Measurements from ENCODE around the gene STRN4. TPM values are rescaled to one million over a fixed set of nuclear protein-coding genes. Genes with fewer than 3 reads are reported as not detected.
A peak's percentile ranks its signal among the peaks of the same experiment; 100 is the strongest.
"Not testable (repeated sequence)": the region's sequence is repeated elsewhere in the genome, so short reads cannot be mapped to it uniquely, and the experiment has no call there.

The STRN4 gene
- total RNA-seq, 1 experiment from 2014 or later: 29.9 TPM

- no peak for DNase-seq (ENCODE audit: low spot score)
Observed at GRCh38 chr19:46775642-46776258, 29.5 kb upstream of the STRN4 start.

DNA sequence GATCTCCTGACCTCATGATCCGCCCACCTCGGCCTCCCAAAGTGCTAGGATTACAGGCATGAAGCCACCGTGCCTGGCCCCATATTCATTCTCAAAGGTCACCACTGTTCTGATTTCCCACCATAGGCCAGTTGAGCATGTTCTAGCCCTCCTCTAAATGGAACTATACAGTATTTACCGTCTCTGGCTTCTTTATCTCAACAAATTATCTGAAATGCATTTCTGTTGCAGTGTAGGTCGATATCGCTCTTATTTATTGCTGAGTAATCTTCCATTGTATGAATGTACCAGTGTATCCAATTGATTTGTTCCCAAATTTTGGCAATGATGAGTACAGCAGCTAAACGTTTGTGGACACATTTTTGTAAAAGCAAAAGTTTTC, 26.8 kb upstream of the STRN4 start:
- no peak for DNase-seq (ENCODE audit: low spot score)

DNA sequence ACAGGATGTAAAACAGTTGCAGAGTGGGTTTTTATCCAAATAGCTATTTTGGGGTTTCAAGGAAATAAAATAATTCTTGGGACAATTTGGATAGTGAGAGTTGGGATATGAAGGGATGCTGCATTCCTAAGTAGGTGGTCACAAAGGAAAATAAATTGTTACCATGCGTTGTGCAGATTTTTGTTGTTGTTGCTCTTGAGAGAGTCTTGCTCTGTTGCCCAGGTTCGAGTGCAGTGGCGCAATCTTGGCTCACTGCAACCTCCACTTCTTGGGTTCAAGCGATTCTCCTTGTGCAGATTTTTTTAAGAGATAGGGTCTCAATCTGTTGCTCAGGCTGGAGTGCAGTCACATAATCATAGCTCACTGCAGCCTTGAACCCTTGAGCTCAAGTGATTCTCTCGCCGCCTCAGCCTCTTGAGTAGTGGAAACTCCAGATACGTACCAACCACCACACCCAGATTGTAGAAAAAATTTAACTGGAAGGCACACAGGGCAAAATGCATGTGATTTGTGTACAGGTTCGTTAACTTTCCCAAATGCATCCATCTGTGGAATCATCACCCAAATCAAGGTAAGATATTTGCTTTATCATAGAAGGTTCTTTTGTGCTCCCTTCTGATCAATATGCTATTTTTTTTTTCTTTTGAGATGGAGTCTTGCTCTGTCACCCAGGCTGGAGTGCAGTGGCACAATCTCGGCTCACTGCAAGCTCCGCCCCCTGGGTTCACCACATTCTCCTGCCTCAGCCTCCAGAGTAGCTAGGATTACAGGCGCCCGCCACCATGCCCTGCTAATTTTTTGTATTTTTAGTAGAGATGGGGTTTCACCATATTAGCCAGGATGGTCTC, 26.1 kb upstream of the STRN4 start:
- no peak for DNase-seq (ENCODE audit: low spot score)

- DNase-seq (ENCODE audit: low spot score): not testable (repeated sequence)
Observed at GRCh38 chr19:46768746-46769145, 22.5 kb upstream of the STRN4 start.

GRCh38 chr19:46766569-46767317, 20.5 kb upstream of the STRN4 start:
- peak; percentile 51 for DNase-seq (ENCODE audit: low spot score)

DNA sequence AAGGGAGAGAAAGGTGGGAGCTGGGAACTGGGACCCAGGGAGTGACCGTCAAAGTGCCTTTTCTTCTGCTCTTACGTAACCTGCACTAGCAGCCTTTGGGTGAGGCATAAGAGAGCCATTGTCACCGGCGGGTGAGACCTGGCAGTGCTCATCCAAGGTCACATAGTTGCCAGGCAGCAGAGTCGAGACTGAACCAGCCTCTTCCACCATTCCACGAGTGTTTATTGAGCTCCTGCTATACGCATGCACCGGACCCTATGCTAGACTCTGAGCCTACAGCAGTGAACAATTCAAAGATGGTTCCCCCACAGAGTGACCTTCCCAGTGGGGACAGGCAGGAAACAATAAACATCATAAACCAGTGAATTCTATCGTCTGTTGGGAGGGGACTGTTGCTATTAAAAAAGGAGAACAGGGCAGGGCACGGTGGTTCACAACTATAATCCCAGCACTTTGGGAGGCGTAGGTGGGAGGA, 18.6 kb upstream of the STRN4 start:
- DNase-seq (ENCODE audit: low spot score): no peak

DNA sequence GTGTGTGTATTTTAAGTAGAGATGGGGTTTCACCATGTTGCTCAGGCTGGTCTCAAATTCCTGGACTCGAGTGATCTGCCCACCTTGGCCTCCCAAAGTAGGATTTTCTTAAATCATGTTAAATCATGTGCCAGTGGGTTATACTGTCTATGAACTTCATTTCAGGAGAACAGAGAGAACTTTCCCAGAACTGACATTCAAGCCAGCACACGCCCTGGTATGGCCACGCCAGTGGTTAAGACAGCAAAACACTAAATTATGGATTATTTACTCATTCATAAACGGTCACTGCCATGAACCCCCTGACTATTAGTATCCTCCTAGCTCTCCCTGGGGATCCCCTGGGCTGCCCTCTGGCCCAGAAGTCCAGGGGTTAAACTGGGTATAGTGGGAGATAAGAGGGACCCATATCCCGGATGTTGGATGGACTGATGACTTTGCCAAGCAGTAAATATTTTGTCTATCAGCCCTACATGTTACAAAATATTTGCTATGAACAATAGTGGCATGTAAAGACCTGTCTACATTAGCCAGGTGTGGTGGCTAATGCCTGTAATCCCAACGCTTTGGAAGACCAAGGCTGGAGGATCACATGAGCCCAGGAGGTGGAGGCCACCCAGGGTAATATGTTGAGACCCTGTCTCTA, 16.1 kb upstream of the STRN4 start:
- no peak for DNase-seq (ENCODE audit: low spot score)

GRCh38 chr19:46761418-46761831, 15.2 kb upstream of the STRN4 start:
- DNase-seq (ENCODE audit: low spot score): no peak

DNA sequence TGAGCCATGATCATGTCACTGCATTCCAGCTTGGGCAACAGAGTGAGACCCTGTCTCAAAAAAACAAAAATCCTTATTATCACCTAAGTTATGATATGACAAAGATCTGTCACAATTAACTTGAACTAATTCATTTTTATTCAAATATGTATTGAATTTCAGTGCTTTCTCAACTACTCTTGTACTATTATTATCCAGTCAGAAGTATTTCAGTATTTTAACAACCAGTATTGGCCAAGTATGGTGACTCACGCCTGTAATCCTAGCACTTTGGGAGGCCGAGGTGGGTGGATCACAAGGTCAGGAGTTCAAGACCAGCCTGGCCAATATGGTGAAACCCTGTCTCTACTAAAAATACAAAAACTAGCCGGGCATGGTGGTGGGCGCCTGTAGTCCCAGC, 14.6 kb upstream of the STRN4 start:
- DNase-seq (ENCODE audit: low spot score): not testable (repeated sequence)

GRCh38 chr19:46760363-46760762, 14.1 kb upstream of the STRN4 start:
- no peak for DNase-seq (ENCODE audit: low spot score)

DNA sequence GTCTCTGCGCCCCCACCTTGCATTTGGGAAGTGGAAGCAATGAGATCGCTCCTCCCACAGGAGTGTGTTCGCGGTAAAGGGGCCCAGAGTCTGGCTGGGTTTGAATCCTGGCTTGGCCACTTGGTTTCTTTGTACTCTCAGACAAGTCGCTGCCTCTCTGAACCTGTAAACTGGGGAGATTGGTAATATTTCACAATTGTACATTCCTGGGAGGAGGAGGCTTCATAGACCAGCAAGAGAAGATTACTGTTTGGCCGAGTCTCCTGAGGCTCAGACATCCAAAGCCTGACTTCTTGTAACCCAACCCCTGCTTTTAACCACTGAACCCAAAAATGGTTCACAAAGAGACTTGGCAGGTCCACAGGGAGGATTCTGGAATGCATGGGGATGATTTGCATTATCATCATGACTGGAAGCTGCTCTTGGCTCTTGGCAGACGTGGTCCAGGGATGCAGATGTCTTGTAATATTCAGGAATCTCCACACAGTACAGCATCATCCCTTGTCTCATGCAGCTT, 13.6 kb upstream of the STRN4 start:
- DNase-seq (ENCODE audit: low spot score): peak; percentile 39

- DNase-seq (ENCODE audit: low spot score): no peak
Observed at GRCh38 chr19:46759206-46759605, 13.0 kb upstream of the STRN4 start.

GRCh38 chr19:46756544-46756888, 10.3 kb upstream of the STRN4 start:
- DNase-seq (ENCODE audit: low spot score): no peak

GRCh38 chr19:46755853-46756543, 9.7 kb upstream of the STRN4 start:
- DNase-seq (ENCODE audit: low spot score): no peak

GRCh38 chr19:46755077-46755852, 9.0 kb upstream of the STRN4 start:
- DNase-seq (ENCODE audit: low spot score): no peak

DNA sequence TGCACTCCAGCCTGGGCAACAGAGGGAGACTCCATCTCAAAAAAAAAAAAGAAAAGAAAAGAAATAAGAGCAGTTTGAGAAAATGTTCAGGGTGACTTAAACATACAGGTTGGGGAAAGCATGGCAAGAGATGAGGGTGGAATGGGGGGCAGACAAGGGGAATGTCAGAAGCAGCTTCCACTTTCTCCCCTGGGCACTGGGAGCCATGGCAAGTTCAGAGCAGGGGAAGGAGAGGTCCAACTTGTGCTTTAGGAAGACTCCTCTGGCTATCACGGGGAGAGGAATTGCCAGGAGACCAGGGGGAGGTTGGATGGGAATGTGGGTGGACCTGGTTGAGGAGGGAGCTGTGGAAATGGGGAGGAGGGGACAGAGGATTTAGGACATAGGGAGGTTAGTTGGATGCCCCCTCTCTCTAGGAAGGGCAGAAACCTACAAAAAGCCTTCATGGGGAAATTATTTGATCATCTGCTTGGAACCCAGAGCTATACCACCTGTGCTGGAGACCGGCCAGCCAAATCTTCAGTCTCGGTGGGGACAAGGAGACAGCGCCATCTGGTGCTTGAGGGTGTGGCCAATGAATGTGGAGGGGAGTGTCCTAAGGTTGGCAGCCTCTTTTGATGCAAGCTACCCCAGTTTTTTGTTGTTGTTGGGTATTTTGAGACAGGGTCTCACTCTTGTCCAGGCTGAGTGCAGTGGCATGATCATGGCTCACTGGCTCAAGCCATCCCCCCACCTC, 7.3 kb upstream of the STRN4 start:
- DNase-seq (ENCODE audit: low spot score): no peak

DNA sequence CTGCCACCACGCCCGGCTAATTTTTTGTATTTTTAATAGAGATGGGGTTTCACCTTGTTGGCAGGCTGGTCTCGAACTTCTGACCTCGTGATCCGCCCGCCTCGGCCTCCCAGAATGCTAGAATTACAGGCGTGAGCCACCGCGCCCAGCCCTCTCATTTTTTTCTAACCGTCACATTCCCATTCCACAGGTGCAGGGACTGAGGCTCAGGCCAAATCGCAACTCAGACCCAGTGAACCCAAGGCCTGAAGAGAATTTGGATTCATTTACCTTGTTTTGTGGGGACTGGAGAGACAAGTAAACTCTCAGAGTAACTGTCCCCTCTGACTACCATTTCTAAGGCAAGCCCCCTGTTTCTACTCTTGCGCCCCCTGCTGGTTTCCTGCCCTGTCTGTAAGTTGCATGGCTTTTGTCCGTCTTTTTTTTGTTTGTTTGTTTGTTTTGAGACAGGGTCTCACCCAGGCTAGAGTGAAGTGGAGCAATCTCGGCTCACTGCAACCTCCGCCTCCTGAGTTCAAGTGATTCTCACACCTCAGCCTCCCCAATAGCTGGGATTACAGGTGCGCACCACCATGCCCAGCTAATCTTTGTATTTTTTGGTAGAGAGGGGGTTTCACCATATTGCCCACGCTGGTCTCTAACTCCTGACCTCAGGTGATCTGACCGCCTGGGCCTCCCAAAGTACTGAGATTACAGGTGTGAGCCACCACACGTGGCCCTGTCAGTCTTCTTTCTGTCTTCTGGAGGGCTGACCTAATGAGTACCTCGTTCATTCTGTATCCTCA, 2.3 kb upstream of the STRN4 start:
- peak; percentile 59 for DNase-seq (ENCODE audit: low spot score)

GRCh38 chr19:46745521-46746280, 549 bp downstream of the STRN4 start, which contains the start of gene FKRP:
Gene FKRP (plus strand): TSS chr19:46746057. CDS start chr19:46755451, 9,394 bp downstream.
- no peak for DNase-seq (ENCODE audit: low spot score)
